GM21515 (cell line): Measurements from ENCODE around the gene PIK3R6.

Experiments
- ATAC-seq: cut with Tn5 transposase; IDR thresholded peaks from one replicate; pipeline ENCODE4 v1.9.1; 2021; ENCODE audit not compliant: unreplicated experiment

The PIK3R6 gene

DNA sequence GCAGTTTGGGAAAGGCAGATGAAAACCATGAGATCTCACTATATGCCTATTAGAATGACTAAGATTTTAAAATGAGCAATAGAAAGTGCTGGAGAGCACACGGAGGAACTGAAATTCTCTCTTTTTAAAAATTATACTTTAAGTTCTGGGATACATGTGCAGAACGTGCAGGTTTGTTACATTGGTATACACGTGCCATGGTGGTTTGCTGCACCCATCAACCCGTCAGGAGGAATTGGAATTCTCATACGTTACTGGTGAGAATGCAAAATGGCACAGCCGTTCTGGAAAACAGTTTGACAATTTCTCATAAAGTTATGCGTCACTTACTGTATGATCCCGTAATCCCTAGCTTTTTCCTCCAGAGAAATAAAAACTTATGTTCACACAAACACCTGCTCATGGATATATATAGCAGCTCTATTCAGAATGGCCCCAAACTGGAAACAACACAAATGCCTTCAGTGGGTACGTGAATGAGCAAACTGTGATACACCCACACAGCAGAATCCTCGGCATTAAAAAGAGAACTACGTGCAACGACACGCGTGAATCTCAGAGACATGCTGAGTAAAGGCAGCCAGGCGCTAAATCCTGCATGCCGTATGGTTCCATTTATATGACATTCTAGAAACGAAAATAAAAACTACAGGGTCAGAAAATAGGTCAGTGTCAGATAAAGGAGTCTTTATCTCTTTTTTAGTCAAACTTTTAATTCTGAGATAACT, 11.8 kb downstream of the PIK3R6 start:
- ATAC-seq = no peak

DNA sequence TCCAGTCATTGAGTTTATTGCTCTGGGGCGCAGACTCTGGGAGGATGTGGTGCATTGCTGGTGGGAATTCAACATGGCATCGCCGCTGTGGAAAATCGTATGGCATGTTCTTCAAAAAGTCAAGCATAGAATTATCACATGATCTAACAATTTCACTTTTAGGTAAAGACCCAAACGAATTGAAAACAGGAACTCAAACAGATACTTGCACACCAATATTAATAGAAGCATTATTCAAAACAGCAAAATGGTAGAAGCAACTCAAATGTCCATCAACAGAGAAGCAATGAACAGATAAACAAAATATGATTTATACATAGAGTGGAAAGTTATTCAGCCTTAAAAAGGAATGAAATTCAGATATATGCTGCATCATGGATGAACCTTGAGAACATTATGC, 15.9 kb downstream of the PIK3R6 start:
- ATAC-seq = no peak

DNA sequence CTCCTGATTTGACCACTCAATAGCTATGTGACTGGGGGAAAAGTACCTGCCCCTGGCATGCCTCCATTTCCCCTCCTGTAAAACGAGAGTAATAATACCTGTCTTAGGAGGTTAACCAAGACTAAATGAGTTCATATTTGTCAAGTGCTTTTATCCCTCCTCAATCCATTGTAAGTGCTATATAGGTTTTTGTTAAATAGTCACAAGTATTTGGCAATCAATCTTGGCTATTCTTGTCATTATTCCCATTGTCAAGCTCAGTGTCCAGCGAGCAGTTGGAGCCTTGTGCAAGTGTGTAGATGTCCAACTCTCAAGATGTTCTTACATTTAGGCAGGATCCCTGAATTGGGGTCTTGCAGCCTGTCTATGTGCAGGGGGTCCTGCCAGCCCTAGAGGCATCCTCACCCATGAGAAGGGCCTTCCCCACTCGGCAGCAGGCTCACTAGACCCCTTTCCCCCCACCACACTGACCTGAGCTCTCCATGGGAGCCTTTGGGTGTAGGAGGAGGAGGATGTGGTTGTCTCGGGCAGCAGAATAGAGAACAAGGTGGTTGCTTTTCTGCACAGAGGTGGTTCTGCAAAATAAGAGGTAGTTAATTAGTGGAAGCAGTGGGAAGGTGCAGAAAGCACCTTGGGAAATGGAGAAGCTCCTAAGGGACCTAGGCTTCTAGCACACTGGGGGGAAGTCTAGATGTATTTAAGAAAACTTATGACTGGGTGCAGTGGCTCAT, 18.0 kb downstream of the PIK3R6 start:
- no peak for ATAC-seq

DNA sequence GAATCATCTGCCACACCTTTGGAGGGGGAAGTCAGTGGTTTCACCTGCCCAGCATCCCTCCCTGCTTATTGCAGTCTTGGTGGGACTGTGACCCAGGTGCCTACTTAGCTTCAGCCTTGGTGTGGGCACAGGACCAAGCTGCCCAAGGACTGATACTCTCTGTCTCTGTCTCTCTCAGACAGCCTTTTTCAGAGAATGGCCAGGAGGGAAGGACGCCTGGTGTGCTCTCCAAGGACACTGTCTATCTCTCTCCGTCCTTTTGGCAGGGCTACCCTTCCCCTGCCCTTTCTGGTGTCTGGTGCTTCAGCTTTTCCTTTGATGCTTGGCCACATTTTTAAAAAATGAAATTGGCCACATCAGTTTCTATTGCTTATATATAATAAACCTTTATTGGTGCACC, 19.6 kb downstream of the PIK3R6 start:
- no peak for ATAC-seq

DNA sequence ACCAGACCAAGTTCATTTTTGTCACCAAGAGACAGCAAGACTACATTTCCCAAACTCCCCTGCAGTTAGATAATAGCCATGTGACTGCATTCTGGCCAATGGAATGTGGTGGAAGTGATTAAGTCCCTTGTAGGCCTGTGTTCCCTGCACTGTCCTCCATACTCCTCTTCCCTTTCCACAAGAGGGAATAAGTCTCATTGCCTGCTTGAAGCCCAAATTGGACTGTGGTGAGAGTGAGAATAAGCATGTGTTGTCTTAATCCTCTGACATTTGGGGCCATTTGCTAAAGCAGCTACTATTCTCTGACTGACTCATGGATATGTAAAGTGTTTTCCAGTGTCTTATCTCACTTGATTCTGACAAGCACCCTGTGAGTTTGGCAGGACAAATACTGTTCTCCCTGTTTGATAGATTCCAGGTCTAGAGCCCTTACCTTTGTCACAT, 20.7 kb downstream of the PIK3R6 start:
- ATAC-seq = no peak

DNA sequence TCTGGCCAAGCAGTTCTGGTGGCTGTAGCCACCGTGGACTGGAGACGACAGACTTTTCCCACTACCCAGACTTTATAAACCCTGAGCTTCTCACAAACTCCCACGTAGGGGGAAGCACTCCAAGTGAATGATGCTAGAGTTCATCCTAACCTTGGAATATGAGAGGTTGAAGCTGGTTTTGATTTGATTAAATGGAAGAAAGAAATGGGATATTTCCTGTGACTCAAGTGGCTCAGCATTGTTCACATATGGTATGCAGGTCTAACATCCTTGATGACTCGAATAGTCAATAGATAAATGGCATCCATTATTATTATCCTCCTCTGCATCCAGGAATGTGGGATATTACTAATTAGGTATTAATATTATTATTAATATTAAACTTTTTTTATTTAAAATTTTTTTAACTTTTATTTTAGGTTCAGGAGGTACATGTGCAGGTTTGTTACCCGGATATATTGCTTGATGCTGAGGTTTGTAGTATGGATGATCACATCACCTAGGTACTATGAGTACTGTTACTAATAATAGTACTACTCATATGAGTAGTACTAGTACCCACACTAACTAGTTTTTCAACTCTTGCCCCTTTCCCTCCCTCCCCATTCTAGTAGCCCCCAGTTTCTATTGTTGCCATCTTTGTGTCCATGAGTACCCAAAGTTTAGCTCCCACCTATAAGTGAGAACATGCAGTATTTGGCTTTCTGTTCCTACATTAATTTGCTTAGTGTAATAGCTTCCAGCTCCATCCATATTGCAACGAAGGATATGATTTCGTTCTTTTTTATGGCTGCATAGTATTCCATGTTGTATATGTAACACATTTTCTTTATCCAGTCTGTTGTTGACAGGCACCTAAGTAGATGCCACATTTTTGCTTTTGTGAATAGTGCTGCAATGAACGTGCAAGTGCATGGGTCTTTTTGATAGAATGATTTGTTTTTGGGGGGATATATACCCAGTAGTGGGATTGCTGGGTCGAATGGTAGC, 22.9 kb downstream of the PIK3R6 start:
- ATAC-seq = no peak

DNA sequence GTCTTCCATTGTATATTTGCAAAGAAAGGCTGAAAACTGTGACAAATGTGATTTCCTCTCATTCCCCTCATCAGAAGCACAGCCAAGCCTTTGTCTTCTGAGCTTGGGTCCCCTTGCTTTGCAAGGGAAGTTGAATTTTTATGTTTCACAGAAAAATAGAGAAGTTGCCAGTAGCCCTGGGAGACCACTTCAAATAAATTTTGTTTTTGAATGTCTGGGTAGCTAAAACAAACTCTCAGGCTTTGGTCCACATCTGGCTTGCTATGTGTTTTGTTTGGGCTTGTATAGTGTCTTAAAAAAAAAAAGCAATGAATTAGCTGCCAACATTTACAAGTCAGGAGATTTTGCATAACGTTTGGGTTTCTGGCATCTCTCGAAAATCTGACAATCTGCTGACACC, 24.1 kb downstream of the PIK3R6 start:
- ATAC-seq = no peak

DNA sequence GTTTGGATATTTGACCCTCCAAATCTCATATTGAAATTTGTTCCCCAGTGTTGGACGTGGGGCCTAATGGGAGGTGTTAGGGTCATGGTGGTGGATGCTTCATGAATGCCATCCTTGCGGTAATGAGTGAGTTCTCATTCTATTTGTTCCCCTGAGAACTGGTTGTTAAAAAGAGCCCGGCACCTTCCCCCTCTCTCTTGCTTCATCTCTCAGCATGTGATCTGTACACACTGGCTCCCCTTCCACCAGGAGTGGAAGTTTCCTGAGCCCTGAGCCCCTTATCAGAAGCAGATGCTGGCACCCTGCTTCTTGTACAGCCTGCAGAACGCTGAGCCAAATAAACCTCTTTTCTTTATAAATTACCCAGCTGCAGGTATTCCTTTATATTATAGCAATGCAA, 25.6 kb downstream of the PIK3R6 start:
- ATAC-seq = no peak

DNA sequence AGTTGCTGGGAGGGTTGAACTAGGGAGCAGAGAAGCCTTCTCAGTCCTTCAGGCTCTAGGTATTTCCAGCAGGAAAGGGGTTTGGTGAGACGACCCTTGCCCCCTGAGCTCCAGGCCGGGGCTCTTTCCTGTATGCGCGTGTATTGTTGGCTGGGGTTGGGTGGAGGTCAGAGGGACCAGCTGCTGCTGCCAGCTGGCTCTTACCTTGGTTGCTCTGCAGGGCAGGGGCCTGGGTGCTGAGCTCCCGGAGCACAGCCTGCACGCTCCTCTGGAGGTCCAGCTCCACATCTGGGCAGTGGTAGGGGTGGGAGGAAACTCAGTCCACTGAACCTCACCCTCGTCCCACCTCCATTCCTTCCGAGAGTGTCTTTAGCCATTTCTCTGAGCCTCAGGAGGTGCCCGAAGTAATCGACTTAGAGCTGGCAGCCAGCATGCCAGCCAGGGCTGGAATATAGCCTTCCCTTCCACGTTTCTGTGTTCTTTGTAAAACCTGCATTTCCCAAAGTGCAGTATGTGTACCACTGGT, 28.0 kb downstream of the PIK3R6 start:
- ATAC-seq = no peak

DNA sequence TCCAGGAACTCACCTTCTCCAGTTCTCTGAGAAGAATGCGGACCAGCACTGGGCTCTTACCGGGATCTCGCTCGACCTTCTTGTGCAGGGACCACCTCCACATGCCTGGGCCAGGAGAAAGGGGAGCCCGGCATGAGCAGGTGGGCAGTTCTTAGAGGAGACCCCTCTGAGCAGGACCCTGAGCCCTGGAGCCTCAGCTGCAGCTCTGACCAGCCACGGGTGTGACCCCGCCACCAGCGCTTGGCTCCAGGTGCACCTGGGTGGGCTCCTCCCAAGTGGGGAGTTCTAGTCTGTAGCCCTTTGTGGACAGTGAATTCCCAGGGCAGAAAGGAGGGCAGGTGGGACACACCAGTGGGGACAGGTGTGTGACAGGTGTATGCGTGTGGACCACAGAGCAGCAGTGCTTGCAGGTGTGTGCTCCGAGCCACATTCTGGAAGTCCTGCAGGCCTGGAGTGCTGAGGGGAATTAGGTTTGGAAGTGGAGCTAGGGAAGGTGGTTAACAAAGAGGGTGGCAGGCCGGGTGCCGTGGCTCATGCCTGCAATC, 28.9 kb downstream of the PIK3R6 start:
- ATAC-seq = no peak

DNA sequence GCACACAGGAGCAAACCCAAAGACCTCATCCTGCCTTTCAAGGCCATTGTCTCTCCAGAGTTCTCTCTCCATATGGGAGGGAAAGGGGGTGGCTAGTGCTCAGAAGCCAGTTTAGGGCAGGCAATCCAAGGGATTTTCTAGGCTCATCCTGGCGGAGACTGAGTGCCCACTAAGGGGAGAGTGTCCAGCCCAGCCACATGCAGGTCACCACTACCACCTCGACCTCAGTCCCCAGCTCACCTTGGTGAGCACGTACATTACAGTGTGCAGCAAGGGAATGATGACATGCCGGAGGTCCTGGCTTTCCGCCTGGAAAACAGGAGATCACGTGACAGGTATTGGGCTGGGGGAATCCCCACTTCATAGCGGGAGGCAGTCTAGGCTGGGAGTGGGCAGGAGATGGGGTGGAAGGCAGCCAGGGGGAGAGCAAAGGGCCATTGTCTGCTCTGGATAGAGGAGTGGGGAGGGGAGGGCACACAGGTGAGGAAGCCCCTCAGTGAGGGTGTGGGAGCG, 29.9 kb downstream of the PIK3R6 start:
- no peak for ATAC-seq

DNA sequence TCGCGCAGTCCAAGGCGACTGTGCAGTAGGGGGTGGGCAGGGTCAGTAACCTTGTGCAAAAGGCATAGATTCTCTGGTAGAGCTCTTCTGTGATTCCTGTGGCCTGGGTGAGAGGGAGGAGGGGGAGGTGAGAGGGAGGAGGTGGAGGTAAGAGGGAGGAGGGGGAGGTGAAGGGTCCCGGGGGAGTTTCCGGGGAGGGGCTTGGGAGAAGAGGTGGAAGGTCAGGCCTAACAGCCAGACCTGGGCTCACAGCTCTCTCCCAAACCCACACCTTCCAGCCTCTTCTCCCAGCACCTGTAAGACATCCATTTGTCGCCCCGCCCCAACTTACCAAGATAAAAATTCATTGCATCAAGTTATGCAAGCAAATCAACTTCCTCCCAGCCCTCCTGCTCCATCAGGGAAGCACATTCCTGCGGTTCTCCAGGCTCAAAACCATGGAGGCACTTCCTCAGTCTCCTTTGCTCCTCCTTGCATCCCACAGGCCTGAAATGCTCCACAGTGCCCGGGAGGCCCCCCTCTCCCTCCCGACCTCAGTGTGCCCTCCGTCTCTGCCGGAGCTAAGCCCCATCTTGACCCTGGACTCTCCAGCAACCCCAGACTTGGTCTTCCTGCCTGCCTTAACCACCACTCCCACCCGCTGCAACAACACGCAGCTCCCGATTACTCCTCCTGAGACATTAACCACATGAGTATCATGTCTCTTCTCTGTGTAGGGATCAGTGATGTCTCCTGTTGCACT, 30.5 kb downstream of the PIK3R6 start:
- ATAC-seq = no peak

DNA sequence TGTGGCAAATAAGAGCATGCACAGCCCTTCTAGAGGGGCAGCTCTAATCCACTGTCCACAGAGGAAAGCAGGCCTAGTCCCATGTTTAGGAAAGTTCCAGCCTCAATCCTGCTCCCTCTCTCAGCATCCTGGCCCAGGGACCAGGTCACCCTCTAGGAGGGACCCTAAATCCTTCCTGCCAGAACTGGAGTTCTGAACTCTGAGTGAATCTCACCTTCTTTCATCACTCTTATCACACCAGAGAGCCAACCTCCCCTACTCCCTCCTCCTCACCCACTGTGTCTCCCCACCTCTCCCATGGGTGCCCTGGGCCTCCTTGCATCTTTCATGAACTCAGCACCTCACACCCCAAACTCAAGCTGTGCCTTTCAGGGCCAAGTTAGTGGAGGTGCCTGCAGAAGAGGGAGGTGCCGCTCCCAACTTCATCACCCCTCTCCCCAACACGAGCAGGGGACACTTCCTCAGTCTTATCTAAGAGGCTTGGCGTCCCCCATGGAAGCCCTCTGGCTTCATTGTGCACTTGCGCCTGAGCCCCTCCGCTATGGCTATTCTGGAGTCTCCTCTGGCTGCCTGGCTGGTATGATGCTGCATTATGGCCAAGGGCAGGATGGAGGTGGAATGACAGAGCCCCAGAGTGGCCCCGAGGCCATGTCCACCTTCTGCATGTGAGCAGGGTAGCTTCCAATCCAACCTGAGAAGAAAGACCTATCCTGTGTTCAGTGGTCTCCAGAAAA, 31.7 kb downstream of the PIK3R6 start:
- ATAC-seq = no peak

DNA sequence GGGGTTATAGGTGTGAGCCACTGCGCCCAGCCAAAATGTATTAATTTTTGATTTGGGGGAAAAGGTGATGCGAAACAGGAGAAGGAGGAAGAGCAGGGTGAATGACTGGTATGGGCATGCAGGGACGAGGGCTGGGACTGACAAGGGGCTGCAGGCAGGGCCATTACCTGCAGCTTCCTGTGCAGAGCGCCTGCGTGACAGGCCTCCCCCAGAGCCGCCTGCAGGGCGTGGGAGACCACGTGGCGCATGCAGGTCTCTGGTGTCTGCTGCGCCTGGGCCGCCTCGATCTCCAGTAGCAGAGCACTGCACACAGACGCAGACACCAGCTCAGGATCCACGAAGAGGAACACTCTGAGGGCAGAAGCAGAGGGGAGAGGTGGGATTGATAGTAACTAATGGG, 32.4 kb downstream of the PIK3R6 start:
- ATAC-seq = no peak

DNA sequence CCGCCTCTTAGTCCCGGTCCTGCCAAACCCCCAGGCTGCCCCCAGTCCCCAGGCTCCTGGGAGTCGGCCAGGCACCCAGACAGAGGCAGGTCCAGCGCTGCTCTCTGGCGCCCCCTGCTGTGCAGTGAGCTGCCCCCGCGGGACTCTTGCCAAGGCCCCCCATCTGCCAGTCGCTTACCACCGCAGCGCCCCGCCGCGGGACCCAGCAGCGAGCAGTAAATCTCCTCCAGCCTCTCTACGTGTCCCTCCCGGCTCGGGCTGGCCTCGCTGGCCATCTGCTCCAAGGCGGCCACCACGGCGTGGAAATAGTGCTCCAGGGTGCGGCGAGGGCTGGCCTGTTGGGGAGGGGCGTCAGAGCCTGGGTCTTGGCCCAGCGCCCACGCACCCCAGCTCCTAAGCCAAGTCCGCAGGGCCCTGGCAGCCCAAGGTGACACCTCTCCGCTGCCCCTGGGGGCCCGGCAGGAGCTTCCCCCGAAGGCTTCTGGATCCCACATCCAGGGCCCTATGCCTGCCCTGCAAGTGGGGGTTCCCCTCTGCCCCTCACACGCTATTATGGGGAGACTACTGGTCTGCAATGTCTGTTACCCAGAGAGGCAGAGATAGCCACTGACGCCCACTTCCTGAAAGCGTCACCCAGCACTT, 34.6 kb downstream of the PIK3R6 start:
- no peak for ATAC-seq

DNA sequence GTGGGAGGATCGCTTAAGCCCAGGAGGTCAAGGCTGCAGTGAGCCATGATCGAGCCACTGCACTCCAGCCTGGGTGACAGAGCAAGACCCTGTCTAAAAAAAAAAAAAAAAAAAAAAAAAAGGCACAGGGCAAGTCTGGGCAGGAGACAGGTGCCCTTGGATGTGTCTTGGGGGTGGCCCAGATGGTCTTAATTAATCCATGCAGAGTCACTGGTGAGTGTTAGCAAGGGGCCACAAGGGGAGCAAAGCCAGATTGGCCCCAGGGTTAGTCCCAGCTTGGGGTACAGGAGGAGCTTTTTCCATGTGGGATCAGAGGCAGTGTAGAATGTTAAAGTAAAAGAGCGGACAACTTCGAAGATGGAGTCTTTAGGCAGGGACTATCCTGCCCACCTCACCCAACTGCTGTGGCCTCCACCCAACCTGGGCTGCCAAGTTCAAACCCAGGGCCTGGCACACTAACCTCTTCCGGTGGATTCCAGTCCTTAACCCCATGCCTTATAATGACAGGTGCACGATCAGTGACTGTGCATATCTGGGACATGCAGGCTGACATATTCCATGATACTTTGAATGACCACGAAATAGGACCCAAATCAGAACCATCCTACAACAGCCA, 36.1 kb downstream of the PIK3R6 start:
- ATAC-seq = no peak

DNA sequence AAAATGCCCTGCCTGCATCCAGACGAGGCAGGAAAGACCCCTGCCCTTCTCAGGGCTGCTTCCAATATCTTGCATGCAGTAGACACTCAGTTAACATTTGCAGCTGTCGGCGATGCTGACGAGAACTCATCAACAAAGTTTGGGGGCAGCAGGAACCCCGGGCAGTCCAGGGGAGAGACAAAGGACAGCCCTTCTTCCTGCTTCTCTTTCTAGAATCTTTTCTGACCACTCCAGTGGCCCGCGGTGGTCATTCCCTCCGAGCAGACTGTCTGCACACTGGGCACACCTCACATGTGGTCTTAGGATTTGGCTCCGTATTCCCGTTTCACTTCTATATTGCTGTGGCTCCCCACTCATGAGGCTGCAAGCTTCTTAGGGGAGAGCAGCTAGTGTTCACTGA, 37.3 kb downstream of the PIK3R6 start:
- ATAC-seq = no peak
